SU-DHL-6 (cell line): Measurements from ENCODE around the gene BLNK.

ENCODE experiments used
- CTCF ChIP-seq: fragments of 200-600 bp; sonication (generic); IDR thresholded peaks from one replicate; pipeline ENCODE4 v1.5.1; 2017; ENCODE audit warnings: antibody characterized with exemption, mild to moderate bottlenecking, low read length, moderate library complexity; ENCODE audit not compliant: insufficient read depth, poor library complexity, severe bottlenecking
- EZH2phosphoT487 ChIP-seq: fragments of 200-600 bp; sonication (generic), shearing (Covaris generic); conservative IDR thresholded peaks from 2 replicates; pipeline ENCODE4 v1.6.1; 2018; ENCODE audit warnings: mild to moderate bottlenecking, antibody characterized with exemption, low read length, moderate library complexity, mixed read lengths

GRCh38 chr10:96281444-96282029 is 10.2 kb upstream of the BLNK start:
- TF ChIP-seq CTCF (no peak), EZH2phosphoT487 (no peak)
